Measurements from ENCODE around the gene CHD3. TPM values are rescaled to one million over a fixed set of nuclear protein-coding genes. Genes with fewer than 3 reads are reported as not detected.

The CHD3 gene
- total RNA-seq, 1 experiment from 2014 or later, result 84.6 TPM

- ChIA-PET POLR2A (no interaction called here), CTCF (no interaction called here)
- no peaks in the 10 kb centered on the region for H3K27me3 ChIP-seq (ENCODE audit: control insufficient read depth, insufficient read depth, low read length)
- H3K4me1 ChIP-seq (ENCODE audit: control insufficient read depth, insufficient read depth, low read length), result peaks cover under 1% of the 10 kb centered on the region
- no peak overlapping the region for H3K27ac ChIP-seq (ENCODE audit: low read length)
- in situ Hi-C loops (cut with HindIII; ENCODE audit: low pct_unique_long_range_greater_than_20kb, low sequenced_read_pairs) (no loop called here), intact Hi-C loops (cut with micrococcal nuclease; ENCODE audit: unreplicated experiment) (no loop called here)
- DNase-seq (ENCODE audit: low read depth, low spot score), result no peak
- no peak overlapping the region for H3K4me3 ChIP-seq (ENCODE audit: low read depth in 2 of 2, low read length in 2 of 2)
- no peaks in the 10 kb centered on the region for H3K9me3 ChIP-seq (ENCODE audit: control insufficient read depth, insufficient read depth, low read depth, low read length)
- BruUV-seq (replicated peaks), result no TSS peak
- TF ChIP-seq POLR2AphosphoS5 (IDR thresholded peaks at IDR 0.05; ENCODE audit: low read depth, low read length) (no peak), SIN3A (IDR thresholded peaks at IDR 0.05; ENCODE audit: borderline replicate concordance, insufficient read depth, low read depth, low read length) (no peak)
- TF ChIP-seq, protein P1, sequence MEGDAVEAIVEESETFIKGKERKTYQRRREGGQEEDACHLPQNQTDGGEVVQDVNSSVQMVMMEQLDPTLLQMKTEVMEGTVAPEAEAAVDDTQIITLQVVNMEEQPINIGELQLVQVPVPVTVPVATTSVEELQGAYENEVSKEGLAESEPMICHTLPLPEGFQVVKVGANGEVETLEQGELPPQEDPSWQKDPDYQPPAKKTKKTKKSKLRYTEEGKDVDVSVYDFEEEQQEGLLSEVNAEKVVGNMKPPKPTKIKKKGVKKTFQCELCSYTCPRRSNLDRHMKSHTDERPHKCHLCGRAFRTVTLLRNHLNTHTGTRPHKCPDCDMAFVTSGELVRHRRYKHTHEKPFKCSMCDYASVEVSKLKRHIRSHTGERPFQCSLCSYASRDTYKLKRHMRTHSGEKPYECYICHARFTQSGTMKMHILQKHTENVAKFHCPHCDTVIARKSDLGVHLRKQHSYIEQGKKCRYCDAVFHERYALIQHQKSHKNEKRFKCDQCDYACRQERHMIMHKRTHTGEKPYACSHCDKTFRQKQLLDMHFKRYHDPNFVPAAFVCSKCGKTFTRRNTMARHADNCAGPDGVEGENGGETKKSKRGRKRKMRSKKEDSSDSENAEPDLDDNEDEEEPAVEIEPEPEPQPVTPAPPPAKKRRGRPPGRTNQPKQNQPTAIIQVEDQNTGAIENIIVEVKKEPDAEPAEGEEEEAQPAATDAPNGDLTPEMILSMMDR (IDR thresholded peaks at IDR 0.05), result no peak
- ATAC-seq, result no peak
- H3K36me3 ChIP-seq (ENCODE audit: control insufficient read depth, insufficient read depth, low read length), result peaks cover 13% of the 10 kb centered on the region
These were observed 6.3 kb downstream of the CHD3 start for GRCh38 chr17:7894866-7895265.

DNA sequence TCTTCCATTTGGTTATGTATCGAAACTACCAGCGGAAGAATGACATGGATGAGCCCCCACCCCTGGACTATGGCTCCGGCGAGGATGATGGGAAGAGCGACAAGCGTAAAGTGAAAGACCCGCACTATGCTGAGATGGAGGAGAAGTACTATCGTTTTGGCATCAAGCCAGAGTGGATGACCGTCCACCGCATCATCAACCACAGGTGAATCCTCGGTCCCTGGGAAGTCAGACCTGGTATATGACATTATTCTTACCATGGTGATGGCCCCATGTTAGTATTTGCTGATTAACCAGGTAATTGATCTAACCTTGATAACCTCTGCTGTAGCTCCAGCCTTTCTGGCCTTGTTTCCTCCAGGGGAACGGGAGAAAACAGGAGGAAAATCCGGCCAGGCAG is 8.5 kb downstream of the CHD3 start:
- no peak for ATAC-seq
- in situ Hi-C loops (cut with HindIII; ENCODE audit: low pct_unique_long_range_greater_than_20kb, low sequenced_read_pairs), result no loop called here

More for the DNA sequence above, 8.5 kb downstream of the CHD3 start:
- no peak overlapping the region for H3K27ac ChIP-seq (ENCODE audit: low read length)
- DNase-seq (ENCODE audit: low read depth, low spot score), result no peak
- H3K4me3 ChIP-seq (ENCODE audit: low read depth in 2 of 2, low read length in 2 of 2), result no peak overlapping the region
- ChIA-PET CTCF (no interaction called here), POLR2A (no interaction called here)
- H3K36me3 ChIP-seq (ENCODE audit: control insufficient read depth, insufficient read depth, low read length), result peaks cover 13% of the 10 kb centered on the region; the same call in 1 of the 2 replicates
- BruUV-seq (replicated peaks), result no TSS peak
- H3K4me1 ChIP-seq (ENCODE audit: control insufficient read depth, insufficient read depth, low read length), result no peaks in the 10 kb centered on the region
- intact Hi-C loops (cut with micrococcal nuclease; ENCODE audit: unreplicated experiment), result loop anchor here (2.0 kb wide), 1 partner anchor 34 kb away; no protein-coding TSS in a partner anchor
- no peaks in the 10 kb centered on the region for H3K27me3 ChIP-seq (ENCODE audit: control insufficient read depth, insufficient read depth, low read length)
- no peaks in the 10 kb centered on the region for H3K9me3 ChIP-seq (ENCODE audit: control insufficient read depth, insufficient read depth, low read depth, low read length)
- TF ChIP-seq, protein P2, sequence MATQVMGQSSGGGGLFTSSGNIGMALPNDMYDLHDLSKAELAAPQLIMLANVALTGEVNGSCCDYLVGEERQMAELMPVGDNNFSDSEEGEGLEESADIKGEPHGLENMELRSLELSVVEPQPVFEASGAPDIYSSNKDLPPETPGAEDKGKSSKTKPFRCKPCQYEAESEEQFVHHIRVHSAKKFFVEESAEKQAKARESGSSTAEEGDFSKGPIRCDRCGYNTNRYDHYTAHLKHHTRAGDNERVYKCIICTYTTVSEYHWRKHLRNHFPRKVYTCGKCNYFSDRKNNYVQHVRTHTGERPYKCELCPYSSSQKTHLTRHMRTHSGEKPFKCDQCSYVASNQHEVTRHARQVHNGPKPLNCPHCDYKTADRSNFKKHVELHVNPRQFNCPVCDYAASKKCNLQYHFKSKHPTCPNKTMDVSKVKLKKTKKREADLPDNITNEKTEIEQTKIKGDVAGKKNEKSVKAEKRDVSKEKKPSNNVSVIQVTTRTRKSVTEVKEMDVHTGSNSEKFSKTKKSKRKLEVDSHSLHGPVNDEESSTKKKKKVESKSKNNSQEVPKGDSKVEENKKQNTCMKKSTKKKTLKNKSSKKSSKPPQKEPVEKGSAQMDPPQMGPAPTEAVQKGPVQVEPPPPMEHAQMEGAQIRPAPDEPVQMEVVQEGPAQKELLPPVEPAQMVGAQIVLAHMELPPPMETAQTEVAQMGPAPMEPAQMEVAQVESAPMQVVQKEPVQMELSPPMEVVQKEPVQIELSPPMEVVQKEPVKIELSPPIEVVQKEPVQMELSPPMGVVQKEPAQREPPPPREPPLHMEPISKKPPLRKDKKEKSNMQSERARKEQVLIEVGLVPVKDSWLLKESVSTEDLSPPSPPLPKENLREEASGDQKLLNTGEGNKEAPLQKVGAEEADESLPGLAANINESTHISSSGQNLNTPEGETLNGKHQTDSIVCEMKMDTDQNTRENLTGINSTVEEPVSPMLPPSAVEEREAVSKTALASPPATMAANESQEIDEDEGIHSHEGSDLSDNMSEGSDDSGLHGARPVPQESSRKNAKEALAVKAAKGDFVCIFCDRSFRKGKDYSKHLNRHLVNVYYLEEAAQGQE (IDR thresholded peaks at IDR 0.05; ENCODE audit: insufficient read depth in 1 of 2, low read depth in 2 of 2, low read length in 1 of 2), result no peak
- TF ChIP-seq POLR2AphosphoS5 (IDR thresholded peaks at IDR 0.05; ENCODE audit: low read depth, low read length) (no peak), TCF7L2 (IDR thresholded peaks at IDR 0.05; ENCODE audit: low read depth, low read length) (no peak), SIN3A (IDR thresholded peaks at IDR 0.05; ENCODE audit: borderline replicate concordance, insufficient read depth, low read depth, low read length) (no peak)
- TF ChIP-seq, protein P1 (IDR thresholded peaks at IDR 0.05), result no peak
